ENCODE results near the gene SSC5D. TPM values are rescaled to one million over a fixed set of nuclear protein-coding genes. Genes with fewer than 3 reads are reported as not detected.

SSC5D gene
- polyA plus RNA-seq, 1 donor (not counting 4 experiments of a cell fraction or from before 2014, with no cell fraction given): not detected

DNA sequence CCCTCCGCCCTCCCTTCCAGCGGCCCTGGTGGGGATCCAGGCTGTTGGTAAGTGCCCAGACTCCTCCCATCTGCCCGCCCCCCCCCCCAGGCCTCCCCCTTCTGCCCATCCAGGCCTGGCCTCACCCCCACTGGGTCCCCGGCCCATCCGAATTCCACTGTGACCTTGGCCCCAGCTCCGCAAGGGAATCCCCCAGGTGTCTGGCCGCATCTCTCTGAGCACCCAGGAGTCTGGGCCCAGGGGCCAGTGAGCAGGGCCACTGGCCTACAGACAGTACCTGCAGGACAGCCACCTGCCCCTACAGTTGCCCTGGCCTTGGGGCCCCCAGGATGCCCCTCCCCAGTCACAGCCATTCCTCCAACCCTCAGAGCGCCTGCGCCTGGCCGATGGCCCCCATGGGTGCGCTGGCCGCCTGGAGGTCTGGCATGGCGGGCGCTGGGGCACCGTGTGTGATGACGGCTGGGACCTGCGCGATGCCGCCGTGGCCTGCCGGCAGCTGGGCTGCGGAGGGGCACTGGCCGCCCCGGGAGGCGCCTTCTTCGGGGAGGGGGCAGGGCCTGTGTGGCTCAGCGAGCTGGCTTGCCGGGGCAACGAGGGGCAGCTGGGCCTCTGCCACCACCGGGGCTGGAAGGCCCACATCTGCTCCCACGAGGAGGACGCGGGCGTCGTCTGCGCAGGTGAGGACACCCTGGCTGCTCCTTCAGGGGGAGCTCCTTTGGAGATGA lies 912 bp downstream of the SSC5D start:
- Histone ChIP-seq H3K36me3 (ENCODE audit: control insufficient read depth in 2 of 2, extremely low read depth in 1 of 2, insufficient read depth in 2 of 2, low read length in 2 of 2) (peaks cover 0 to 5% of the 10 kb centered on the region in 2 experiments), H3K79me2 (ENCODE audit: control insufficient read depth, insufficient read depth, low read length) (no peaks in the 10 kb centered on the region), H3K4me2 (ENCODE audit: control insufficient read depth, extremely low read depth, insufficient read depth, low read depth, low read length) (no peak overlapping the region), H3K27ac (ENCODE audit: control insufficient read depth, insufficient read depth, low read length) (no peak overlapping the region), H4K20me1 (ENCODE audit: control insufficient read depth, extremely low read depth, insufficient read depth, low read length) (no peaks in the 10 kb centered on the region), H2AFZ (ENCODE audit: control insufficient read depth, low read length) (no peak overlapping the region), H3K9me3 (ENCODE audit: control insufficient read depth, low read depth, low read length) (no peaks in the 10 kb centered on the region), H3K27me3 (ENCODE audit: control insufficient read depth, extremely low read depth, insufficient read depth, low read length) (peaks cover 35% of the 10 kb centered on the region), H3K4me1 (ENCODE audit: control insufficient read depth, extremely low read depth, insufficient read depth, low read length) (peaks cover 32% of the 10 kb centered on the region), H3K4me3 (ENCODE audit: control insufficient read depth in 2 of 3, extremely low read depth in 1 of 3, insufficient read depth in 2 of 3, low read depth in 1 of 3, low read length in 3 of 3) (no peak overlapping the region), H3K9me1 (ENCODE audit: control insufficient read depth, extremely low read depth, insufficient read depth, low read length) (peaks cover 3% of the 10 kb centered on the region), H3K9ac (ENCODE audit: control insufficient read depth, extremely low read depth, insufficient read depth, low read length) (no peak overlapping the region)
- dilution Hi-C loops (cut with MboI; ENCODE audit: extremely low pct_ligation_motif_present, low sequenced_read_pairs): no loop called here
- TF ChIP-seq EZH2 (IDR thresholded peaks at IDR 0.05; ENCODE audit: low read length): no peak
- TF ChIP-seq, protein P1, sequence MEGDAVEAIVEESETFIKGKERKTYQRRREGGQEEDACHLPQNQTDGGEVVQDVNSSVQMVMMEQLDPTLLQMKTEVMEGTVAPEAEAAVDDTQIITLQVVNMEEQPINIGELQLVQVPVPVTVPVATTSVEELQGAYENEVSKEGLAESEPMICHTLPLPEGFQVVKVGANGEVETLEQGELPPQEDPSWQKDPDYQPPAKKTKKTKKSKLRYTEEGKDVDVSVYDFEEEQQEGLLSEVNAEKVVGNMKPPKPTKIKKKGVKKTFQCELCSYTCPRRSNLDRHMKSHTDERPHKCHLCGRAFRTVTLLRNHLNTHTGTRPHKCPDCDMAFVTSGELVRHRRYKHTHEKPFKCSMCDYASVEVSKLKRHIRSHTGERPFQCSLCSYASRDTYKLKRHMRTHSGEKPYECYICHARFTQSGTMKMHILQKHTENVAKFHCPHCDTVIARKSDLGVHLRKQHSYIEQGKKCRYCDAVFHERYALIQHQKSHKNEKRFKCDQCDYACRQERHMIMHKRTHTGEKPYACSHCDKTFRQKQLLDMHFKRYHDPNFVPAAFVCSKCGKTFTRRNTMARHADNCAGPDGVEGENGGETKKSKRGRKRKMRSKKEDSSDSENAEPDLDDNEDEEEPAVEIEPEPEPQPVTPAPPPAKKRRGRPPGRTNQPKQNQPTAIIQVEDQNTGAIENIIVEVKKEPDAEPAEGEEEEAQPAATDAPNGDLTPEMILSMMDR (optimal IDR thresholded peaks at IDR 0.05 in 1 of 3, IDR thresholded peaks at IDR 0.05 in 1 of 3, conservative IDR thresholded peaks at IDR 0.05 in 1 of 3; ENCODE audit: extremely low read depth in 1 of 3, insufficient read depth in 2 of 3, low read length in 3 of 3): no peak
- DNase-seq (ENCODE audit: low read depth, low spot score) (no peak), FAIRE-seq (no peak)

DNA sequence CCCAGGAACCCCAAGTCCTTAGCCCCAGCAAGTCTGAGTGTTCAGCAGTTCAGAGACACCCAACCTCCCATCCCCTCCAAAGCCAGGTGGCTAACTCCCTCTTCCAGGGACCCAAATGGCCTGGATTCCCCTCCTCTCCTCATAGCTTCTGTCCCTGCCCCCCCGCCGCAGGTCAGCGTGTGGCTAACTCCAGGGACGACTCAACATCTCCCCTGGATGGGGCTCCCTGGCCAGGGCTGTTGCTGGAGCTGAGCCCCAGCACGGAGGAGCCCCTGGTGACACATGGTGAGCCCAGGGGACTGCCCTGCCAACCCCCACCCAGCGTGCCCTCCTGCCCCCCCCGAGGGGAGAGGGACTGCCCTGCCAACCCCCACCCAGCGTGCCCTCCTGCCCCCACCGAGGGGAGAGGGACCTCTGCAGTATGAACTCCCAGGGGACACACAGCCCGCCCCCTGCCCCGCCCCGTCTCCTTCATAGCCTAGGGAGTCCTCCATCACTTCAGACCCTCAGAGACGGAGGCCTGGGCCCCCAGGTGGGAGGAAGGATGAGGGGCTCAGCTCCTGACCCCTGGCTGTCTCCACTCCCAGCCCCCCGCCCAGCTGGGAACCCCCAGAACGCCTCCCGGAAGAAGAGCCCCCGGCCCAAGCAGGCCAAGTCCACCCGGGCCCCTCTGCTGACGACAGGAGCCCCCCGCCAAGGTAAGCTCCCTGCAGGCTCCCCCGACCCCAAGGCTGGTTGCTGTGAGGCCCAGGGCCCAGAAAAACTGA lies 1.7 kb downstream of the SSC5D start:
- no peak overlapping the region for H2AFZ ChIP-seq (ENCODE audit: control insufficient read depth, low read length)
- peaks cover 40% of the 10 kb centered on the region for H3K27me3 ChIP-seq (ENCODE audit: control insufficient read depth, extremely low read depth, insufficient read depth, low read length)
- no peak overlapping the region for H3K4me2 ChIP-seq (ENCODE audit: control insufficient read depth, extremely low read depth, insufficient read depth, low read depth, low read length)
- H3K9me3 ChIP-seq (ENCODE audit: control insufficient read depth, low read depth, low read length): no peaks in the 10 kb centered on the region
- dilution Hi-C loops (cut with MboI; ENCODE audit: extremely low pct_ligation_motif_present, low sequenced_read_pairs): no loop called here
- no peak overlapping the region for H3K27ac ChIP-seq (ENCODE audit: control insufficient read depth, insufficient read depth, low read length)
- DNase-seq (ENCODE audit: low read depth, low spot score) (no peak), FAIRE-seq (no peak)
- H3K4me1 ChIP-seq (ENCODE audit: control insufficient read depth, extremely low read depth, insufficient read depth, low read length): peaks cover 28% of the 10 kb centered on the region
- no peaks in the 10 kb centered on the region for H4K20me1 ChIP-seq (ENCODE audit: control insufficient read depth, extremely low read depth, insufficient read depth, low read length)
- no peak overlapping the region for H3K4me3 ChIP-seq (ENCODE audit: control insufficient read depth in 2 of 3, extremely low read depth in 1 of 3, insufficient read depth in 2 of 3, low read depth in 1 of 3, low read length in 3 of 3)
- TF ChIP-seq EZH2 (IDR thresholded peaks at IDR 0.05; ENCODE audit: low read length): no peak
- TF ChIP-seq, protein P1 (optimal IDR thresholded peaks at IDR 0.05 in 1 of 3, IDR thresholded peaks at IDR 0.05 in 1 of 3, conservative IDR thresholded peaks at IDR 0.05 in 1 of 3; ENCODE audit: extremely low read depth in 1 of 3, insufficient read depth in 2 of 3, low read length in 3 of 3): no peak
- peaks cover 0 to 5% of the 10 kb centered on the region in 2 experiments for H3K36me3 ChIP-seq (ENCODE audit: control insufficient read depth in 2 of 2, extremely low read depth in 1 of 2, insufficient read depth in 2 of 2, low read length in 2 of 2)
- H3K9me1 ChIP-seq (ENCODE audit: control insufficient read depth, extremely low read depth, insufficient read depth, low read length): peaks cover 3% of the 10 kb centered on the region
- H3K9ac ChIP-seq (ENCODE audit: control insufficient read depth, extremely low read depth, insufficient read depth, low read length): no peak overlapping the region
- no peaks in the 10 kb centered on the region for H3K79me2 ChIP-seq (ENCODE audit: control insufficient read depth, insufficient read depth, low read length)

Measured in keratinocyte (primary cell).